Muscle of leg (tissue), 11 donors: Measurements from ENCODE around the gene DOLPP1. TPM values are rescaled to one million over a fixed set of nuclear protein-coding genes. Genes with fewer than 3 reads are reported as not detected.

Experiments
- DNase-seq: peaks from one replicate; pipeline ENCODE4 v3.0.0; 2013
- H3K27ac ChIP-seq: one replicate; pipeline ENCODE4 v1.5.1; 2013; ENCODE audit warnings: mild to moderate bottlenecking, low read length, control low read depth
- H3K27me3 ChIP-seq: one replicate; pipeline ENCODE4 v1.6.1; 2013; ENCODE audit warnings: low read length; ENCODE audit not compliant: control insufficient read depth, insufficient read depth
- H3K36me3 ChIP-seq: one replicate; pipeline ENCODE4 v1.6.1; 2013; ENCODE audit warnings: low read length; ENCODE audit not compliant: control insufficient read depth, insufficient read depth
- H3K4me1 ChIP-seq: one replicate; pipeline ENCODE4 v1.6.1; 2013; ENCODE audit warnings: low read length; ENCODE audit not compliant: control insufficient read depth, insufficient read depth
- H3K4me3 ChIP-seq: one replicate; pipeline ENCODE4 v1.5.1; 2013; ENCODE audit warnings: low read length, control low read depth
- H3K9me3 ChIP-seq: replicated peaks from 2 replicates; pipeline ENCODE4 v1.6.1; 2013; ENCODE audit warnings: low read depth, low read length; ENCODE audit not compliant: control insufficient read depth
- WGBS: methylation state at CpG from one replicate; pipeline ENCODE4 v1.1.5; 2013; ENCODE audit warnings: missing lambda C conversion rate; ENCODE audit not compliant: insufficient coverage; 5-methylcytosine and 5-hydroxymethylcytosine counted together
- polyA plus RNA-seq, 8 donors: library from polyadenylated mRNA; unstranded; fragments of 120-200 nt; gene quantifications; one replicate each; pipeline versions ENCODE4 v1.2.1 to v1.2.3, GENCODE V29; 2013; ENCODE audit warnings: inconsistent platforms in 1 of 8, low replicate concordance in 1 of 8; ENCODE audit not compliant: insufficient read length in 8 of 8, insufficient read depth in 1 of 8
- total RNA-seq: library from RNA; stranded (reverse); fragments of 120-200 nt; gene quantifications from one replicate; pipeline ENCODE4 v1.2.4, GENCODE V29; 2013

The DOLPP1 gene
- total and polyA plus RNA-seq, 9 donors, result 7.5 to 13.2 (median 10.6) TPM

DNA sequence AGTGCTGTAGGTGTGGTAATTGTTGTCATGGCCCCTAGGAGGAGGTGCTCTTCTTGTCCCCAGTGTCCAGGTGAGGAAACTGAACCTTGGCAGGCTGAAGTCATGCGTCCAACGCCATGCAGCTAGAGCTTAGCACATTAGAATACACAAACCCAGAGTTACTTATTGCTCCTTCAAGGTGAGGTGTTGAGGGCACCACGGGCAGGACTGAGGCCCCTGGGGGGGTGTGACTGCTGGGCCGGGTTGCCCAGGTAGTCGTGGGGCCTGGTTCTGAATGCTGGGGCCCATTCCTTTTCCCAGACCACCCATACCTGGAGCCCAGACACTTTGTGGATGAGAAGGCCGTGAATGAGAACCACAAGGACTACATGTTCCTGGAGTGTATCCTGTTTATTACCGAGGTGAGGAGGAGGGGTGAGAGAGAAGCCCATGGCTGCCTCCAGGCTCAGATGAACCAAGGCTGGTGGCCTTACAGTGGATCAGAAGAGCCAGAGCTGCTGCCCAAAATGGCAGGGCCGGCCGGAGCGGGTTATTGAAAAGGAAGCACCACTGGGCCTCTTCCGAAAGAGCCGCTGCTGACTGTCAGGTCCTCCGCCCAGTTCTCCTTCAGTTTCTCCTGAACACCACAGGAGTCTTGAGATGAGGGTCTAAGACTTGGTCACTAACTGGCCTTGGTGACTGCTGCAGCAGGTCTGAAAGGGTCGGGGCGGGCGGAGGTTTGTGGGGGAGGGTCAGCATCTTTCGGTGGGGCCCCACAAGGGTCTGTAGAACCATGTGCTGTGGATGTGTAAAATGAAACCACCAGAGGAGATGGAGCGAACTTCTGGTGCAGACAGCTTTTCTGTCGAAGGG, 56.6 kb downstream of the DOLPP1 start:
- Histone ChIP-seq H3K4me3 (no peak overlapping the region), H3K27me3 (no peaks in the 10 kb centered on the region), H3K36me3 (peaks cover 52% of the 10 kb centered on the region), H3K9me3 (no peaks in the 10 kb centered on the region), H3K27ac (peak overlapping the region; percentile 100), H3K4me1 (peaks cover 53% of the 10 kb centered on the region)
- no peak for DNase-seq
- WGBS, result 67% methylated on average over 10 of the region's 19 CpGs

DNA sequence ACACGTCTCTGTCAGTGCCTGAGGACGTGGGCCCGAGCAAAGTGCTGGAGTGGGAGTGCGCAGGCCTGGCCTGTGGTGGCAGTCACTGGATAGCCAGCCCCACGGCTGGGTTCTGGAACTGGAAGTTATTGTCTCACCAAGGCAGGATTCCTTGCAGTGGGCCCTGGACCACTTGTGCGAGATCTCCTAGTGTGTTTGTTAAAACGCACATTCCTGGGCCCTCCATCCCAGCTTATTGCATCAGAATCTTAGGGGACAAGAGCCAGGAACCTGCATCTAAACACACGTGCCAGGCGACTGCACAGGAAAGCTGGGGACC, 57.2 kb downstream of the DOLPP1 start:
- WGBS, result 78% methylated on average over 9 of the region's 9 CpGs
- H3K27ac ChIP-seq, result peak overlapping the region; percentile 100
- no peak for DNase-seq
- H3K27me3 ChIP-seq, result no peaks in the 10 kb centered on the region
- peaks cover 59% of the 10 kb centered on the region for H3K4me1 ChIP-seq
- H3K4me3 ChIP-seq, result no peak overlapping the region
- peaks cover 52% of the 10 kb centered on the region for H3K36me3 ChIP-seq
- H3K9me3 ChIP-seq, result no peaks in the 10 kb centered on the region

DNA sequence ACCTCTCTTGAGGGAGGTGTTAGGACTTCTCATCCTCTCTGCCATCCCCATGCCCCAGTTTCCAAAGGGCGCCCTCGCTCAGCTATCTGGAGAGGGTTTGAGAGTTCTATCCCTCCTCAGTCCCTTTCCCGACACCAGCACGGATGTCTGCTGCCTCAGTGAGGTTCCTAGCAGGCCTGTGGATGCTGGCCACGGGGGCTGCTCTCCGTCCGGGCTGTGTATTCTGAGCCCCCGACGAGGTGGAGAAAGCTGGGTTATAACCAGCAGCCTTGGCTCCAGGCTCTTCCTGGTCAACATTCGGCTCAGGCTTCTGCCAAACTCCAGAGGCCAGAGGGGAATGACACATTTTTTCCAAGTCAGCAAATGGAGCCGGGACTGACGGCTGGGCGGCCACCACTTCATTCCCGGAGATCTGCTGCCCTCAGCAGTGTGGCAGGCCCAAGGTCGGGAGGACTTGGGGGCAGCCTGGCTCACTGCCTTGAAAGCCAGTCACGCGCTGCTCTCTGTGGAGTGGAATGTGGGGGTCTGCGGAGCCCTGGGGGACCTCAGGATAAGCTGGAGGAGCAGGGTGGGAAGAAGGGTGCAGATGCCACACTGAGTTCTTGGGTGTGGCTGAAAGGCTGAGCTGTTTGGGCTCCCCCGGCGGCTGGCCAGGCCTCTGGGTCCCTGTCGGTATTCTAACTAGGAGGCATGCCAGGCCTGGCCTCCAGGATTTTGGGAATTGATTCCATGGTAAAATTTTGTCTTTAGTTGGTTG, 57.7 kb downstream of the DOLPP1 start:
- peak; percentile 86 for DNase-seq
- H3K27me3 ChIP-seq, result no peaks in the 10 kb centered on the region
- no peak overlapping the region for H3K4me3 ChIP-seq
- WGBS, result 30% methylated on average over 15 of the region's 21 CpGs
- H3K27ac ChIP-seq, result peak overlapping the region; percentile 100
- H3K36me3 ChIP-seq, result peaks cover 54% of the 10 kb centered on the region
- H3K9me3 ChIP-seq, result no peaks in the 10 kb centered on the region
- H3K4me1 ChIP-seq, result peaks cover 64% of the 10 kb centered on the region

DNA sequence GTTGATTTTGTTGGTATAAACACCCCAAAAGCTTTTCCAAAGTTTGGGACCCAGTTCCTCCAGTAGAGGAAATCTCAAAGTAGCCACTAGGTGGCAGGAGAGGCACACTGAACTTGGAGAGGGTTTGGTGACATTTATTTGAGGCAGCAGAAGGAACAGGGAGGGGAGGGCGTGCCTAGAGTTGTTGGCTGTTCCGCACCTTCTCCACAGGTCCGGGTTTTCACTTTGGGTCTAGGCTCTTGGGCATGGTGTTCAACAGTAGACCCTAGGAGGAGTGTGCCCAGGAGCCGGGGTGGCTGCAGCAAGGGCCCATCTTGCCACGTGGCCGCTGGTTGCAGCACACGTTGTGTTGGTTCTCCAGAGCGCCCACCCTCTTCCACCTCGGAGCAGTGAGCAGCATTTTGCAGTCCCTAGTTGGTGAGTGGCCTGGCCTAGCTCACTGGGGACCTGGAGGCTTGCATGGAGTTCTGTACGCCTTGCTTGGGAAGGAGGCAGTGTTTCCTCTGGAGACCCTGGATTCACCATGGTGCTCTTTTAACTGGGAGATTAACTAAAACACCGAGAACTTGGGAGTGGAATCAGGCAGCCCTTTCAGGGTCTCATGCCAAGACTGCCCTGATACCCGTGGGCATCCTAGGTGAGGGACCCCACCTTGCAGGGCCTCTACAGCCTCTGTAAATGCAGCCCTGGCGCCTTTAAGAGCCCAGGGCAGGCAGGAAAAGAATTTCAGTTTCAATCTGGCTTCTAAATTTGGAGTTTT, 58.5 kb downstream of the DOLPP1 start:
- H3K27ac ChIP-seq, result peak overlapping the region; percentile 100
- peak; percentile 96 for DNase-seq
- WGBS, result 3% methylated on average over 11 of the region's 13 CpGs
- H3K36me3 ChIP-seq, result peaks cover 55% of the 10 kb centered on the region
- H3K4me3 ChIP-seq, result peak overlapping the region; percentile 59
- no peaks in the 10 kb centered on the region for H3K9me3 ChIP-seq
- peaks cover 71% of the 10 kb centered on the region for H3K4me1 ChIP-seq
- no peaks in the 10 kb centered on the region for H3K27me3 ChIP-seq

DNA sequence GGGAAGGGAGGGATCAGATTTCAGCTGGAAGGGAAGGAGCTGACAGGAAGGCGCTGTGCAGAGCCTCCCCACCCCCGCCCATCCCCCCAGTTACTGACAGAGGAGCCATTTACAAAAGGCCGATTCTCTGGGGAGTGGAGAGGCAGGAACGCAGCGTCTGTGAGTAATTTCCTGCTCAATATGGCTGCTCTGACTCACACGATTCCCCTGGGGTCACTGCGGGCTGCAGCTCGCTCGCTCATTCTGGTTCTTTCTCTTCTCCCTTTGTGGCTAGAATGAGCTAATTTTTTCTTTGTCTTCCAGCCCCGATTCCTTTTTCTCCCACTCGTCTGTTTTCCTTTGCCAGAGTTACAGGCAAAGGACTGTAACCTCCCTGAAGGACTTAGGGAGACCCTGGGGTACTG, 59.1 kb downstream of the DOLPP1 start:
- H3K27me3 ChIP-seq, result no peaks in the 10 kb centered on the region
- H3K4me3 ChIP-seq, result peak overlapping the region; percentile 59
- peaks cover 76% of the 10 kb centered on the region for H3K4me1 ChIP-seq
- H3K9me3 ChIP-seq, result no peaks in the 10 kb centered on the region
- peak overlapping the region; percentile 100 for H3K27ac ChIP-seq
- 0% methylated on average over 2 of the region's 11 CpGs for WGBS
- DNase-seq, result peak; percentile 100
- H3K36me3 ChIP-seq, result peaks cover 51% of the 10 kb centered on the region

Other genes starting within 250 kb of the DOLPP1 start
- gene KYAT1, start 199.2 kb upstream of the DOLPP1 start, total RNA-seq, result 4.7 TPM
- 1 to 10 TPM; 4.2 to 8.8 (median 5.8) TPM for gene KYAT1, start 199.2 kb upstream of the DOLPP1 start, polyA plus RNA-seq
- gene LRRC8A, start 199.0 kb upstream of the DOLPP1 start, total RNA-seq, result 10.6 TPM
- gene LRRC8A, start 199.0 kb upstream of the DOLPP1 start, polyA plus RNA-seq, result 10 to 100 TPM; 15.7 to 29.1 (median 21.7) TPM
- gene PHYHD1, start 160.1 kb upstream of the DOLPP1 start, total RNA-seq, result 23.9 TPM
- gene PHYHD1, start 160.1 kb upstream of the DOLPP1 start, polyA plus RNA-seq, result 10 to 100 TPM; 30.6 to 47.6 (median 39.0) TPM
- 8.0 TPM for gene DOLK, start 133.5 kb upstream of the DOLPP1 start, total RNA-seq
- 10 to 100 TPM in 2 of 8 donors, 1 to 10 TPM in 6; 7.9 to 11.6 (median 9.3) TPM for gene DOLK, start 133.5 kb upstream of the DOLPP1 start, polyA plus RNA-seq
- 21.7 TPM for gene NUP188, start 133.4 kb upstream of the DOLPP1 start, total RNA-seq
- 10 to 100 TPM; 28.0 to 41.5 (median 34.3) TPM for gene NUP188, start 133.4 kb upstream of the DOLPP1 start, polyA plus RNA-seq
- gene SH3GLB2, start 52.8 kb upstream of the DOLPP1 start, total RNA-seq, result 59.4 TPM
- 10 to 100 TPM; 45.4 to 80.6 (median 65.8) TPM for gene SH3GLB2, start 52.8 kb upstream of the DOLPP1 start, polyA plus RNA-seq
- 14.7 TPM for gene MIGA2, start 44.5 kb upstream of the DOLPP1 start, total RNA-seq
- gene MIGA2, start 44.5 kb upstream of the DOLPP1 start, polyA plus RNA-seq, result 10 to 100 TPM; 12.4 to 18.2 (median 15.5) TPM
- gene CRAT, start 29.7 kb downstream of the DOLPP1 start, total RNA-seq, result 26.0 TPM
- 10 to 100 TPM; 34.0 to 54.9 (median 43.6) TPM for gene CRAT, start 29.7 kb downstream of the DOLPP1 start, polyA plus RNA-seq
- 119 TPM for gene PTPA, start 30.3 kb downstream of the DOLPP1 start, total RNA-seq
- 100 to 1,000 TPM; 106 to 141 (median 122) TPM for gene PTPA, start 30.3 kb downstream of the DOLPP1 start, polyA plus RNA-seq
- 7.2 TPM for gene IER5L, start 97.2 kb downstream of the DOLPP1 start, total RNA-seq
- gene IER5L, start 97.2 kb downstream of the DOLPP1 start, polyA plus RNA-seq, result 1 to 10 TPM; 4.0 to 7.4 (median 6.4) TPM